ENCODE measurements around the gene ARHGEF33. TPM values are rescaled to one million over a fixed set of nuclear protein-coding genes. Genes with fewer than 3 reads are reported as not detected.

Gene ARHGEF33
- total and polyA plus RNA-seq, 2 donors from 2014 or later, result 2.3 to 2.4 TPM

GRCh38 chr2:38907743-38908562 is 18.3 kb downstream of the ARHGEF33 start:
- Histone ChIP-seq H3K36me3 (ENCODE audit: control insufficient read depth in 2 of 3, insufficient read depth in 3 of 3, low read length in 3 of 3) (no peaks in the 10 kb centered on the region), H3K9ac (ENCODE audit: low read length in 3 of 3) (no peak overlapping the region), H3K4me1 (ENCODE audit: control insufficient read depth in 2 of 3, insufficient read depth in 2 of 3, low read depth in 1 of 3, low read length in 3 of 3) (no peaks in the 10 kb centered on the region), H3K4me3 (ENCODE audit: low read length in 3 of 3) (no peak overlapping the region), H3K27me3 (ENCODE audit: control insufficient read depth, insufficient read depth, low read length) (no peaks in the 10 kb centered on the region), H3K9me3 (ENCODE audit: control insufficient read depth in 2 of 3, insufficient read depth in 1 of 3, low read length in 3 of 3) (no peaks in the 10 kb centered on the region), H3K27ac (ENCODE audit: low read depth in 2 of 2, low read length in 2 of 2) (no peak overlapping the region)
- FAIRE-seq (no peak), DNase-seq (no peak)
- no peak for TF ChIP-seq CTCF (IDR thresholded peaks at IDR 0.05; ENCODE audit: borderline replicate concordance, extremely low read depth, insufficient read depth)
- intact Hi-C loops (cut with DNase I), result no loop called here

GRCh38 chr2:38909872-38910271 is 20.2 kb downstream of the ARHGEF33 start:
- no peaks in the 10 kb centered on the region for H3K36me3 ChIP-seq (ENCODE audit: control insufficient read depth in 2 of 3, insufficient read depth in 3 of 3, low read length in 3 of 3)
- no peaks in the 10 kb centered on the region for H3K9me3 ChIP-seq (ENCODE audit: control insufficient read depth in 2 of 3, insufficient read depth in 1 of 3, low read length in 3 of 3)
- no peaks in the 10 kb centered on the region for H3K27me3 ChIP-seq (ENCODE audit: control insufficient read depth, insufficient read depth, low read length)
- H3K27ac ChIP-seq (ENCODE audit: low read depth in 2 of 2, low read length in 2 of 2), result no peak overlapping the region
- intact Hi-C loops (cut with DNase I), result no loop called here
- DNase-seq, result no peak
- no peaks in the 10 kb centered on the region for H3K4me1 ChIP-seq (ENCODE audit: control insufficient read depth in 2 of 3, insufficient read depth in 2 of 3, low read depth in 1 of 3, low read length in 3 of 3)
- FAIRE-seq, result peak; percentile 30
- no peak overlapping the region for H3K4me3 ChIP-seq (ENCODE audit: low read length in 3 of 3)
- no peak for TF ChIP-seq CTCF (IDR thresholded peaks at IDR 0.05; ENCODE audit: borderline replicate concordance, extremely low read depth, insufficient read depth)
- H3K9ac ChIP-seq (ENCODE audit: low read length in 3 of 3), result no peak overlapping the region

DNA sequence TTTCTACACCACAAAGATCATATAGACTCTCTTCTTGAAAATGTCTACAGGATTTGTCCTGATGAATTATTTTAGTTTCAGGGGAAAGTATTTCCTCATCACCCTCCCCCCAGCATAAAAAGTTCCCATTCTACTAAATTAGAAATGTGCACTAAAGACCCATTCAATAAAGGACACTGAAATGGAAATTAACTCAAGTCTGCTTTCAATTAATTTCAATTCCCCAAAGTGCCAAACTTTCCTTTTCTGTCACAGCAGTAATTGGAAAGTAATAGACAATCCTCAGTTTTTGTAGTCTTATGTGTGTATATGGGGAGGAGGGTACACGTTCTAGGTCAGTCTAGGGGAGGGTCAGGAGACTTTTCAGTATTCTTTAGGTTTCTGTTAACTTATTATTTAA is 21.5 kb downstream of the ARHGEF33 start:
- Histone ChIP-seq H3K9me3 (ENCODE audit: control insufficient read depth in 2 of 3, insufficient read depth in 1 of 3, low read length in 3 of 3) (no peaks in the 10 kb centered on the region), H3K27ac (ENCODE audit: low read depth in 2 of 2, low read length in 2 of 2) (no peak overlapping the region), H3K36me3 (ENCODE audit: control insufficient read depth in 2 of 3, insufficient read depth in 3 of 3, low read length in 3 of 3) (no peaks in the 10 kb centered on the region), H3K9ac (ENCODE audit: low read length in 3 of 3) (no peak overlapping the region), H3K27me3 (ENCODE audit: control insufficient read depth, insufficient read depth, low read length) (no peaks in the 10 kb centered on the region), H3K4me3 (ENCODE audit: low read length in 3 of 3) (no peak overlapping the region), H3K4me1 (ENCODE audit: control insufficient read depth in 2 of 3, insufficient read depth in 2 of 3, low read depth in 1 of 3, low read length in 3 of 3) (no peaks in the 10 kb centered on the region)
- FAIRE-seq (no peak), DNase-seq (no peak)
- intact Hi-C loops (cut with DNase I), result no loop called here
- TF ChIP-seq CTCF (IDR thresholded peaks at IDR 0.05; ENCODE audit: borderline replicate concordance, extremely low read depth, insufficient read depth), result no peak
